HAP-1 (cell line): ENCODE measurements around the gene LRRC37A3.
"Not testable (repeated sequence)": the region's sequence is repeated elsewhere in the genome, so short reads cannot be mapped to it uniquely, and the experiment has no call there.

Experiments
- DNase-seq, 2 experiments: peaks; one replicate each; pipeline ENCODE4 v3.0.0-alpha.2; 2016 to 2020; ENCODE audit warnings: low spot score in 2 of 2
- H3K27me3 ChIP-seq: fragments of 250-450 bp; sonication (Bioruptor Pico); 2 replicates; pipeline ENCODE4 v1.5.1; 2020; ENCODE audit warnings: low read depth, mild to moderate bottlenecking, moderate library complexity
- H3K36me3 ChIP-seq: fragments of 250-450 bp; sonication (Bioruptor Pico); replicated peaks from 2 replicates; pipeline ENCODE4 v1.5.1; 2020; ENCODE audit warnings: mild to moderate bottlenecking
- H3K4me1 ChIP-seq: fragments of 250-450 bp; sonication (Bioruptor Pico); 2 replicates; pipeline ENCODE4 v1.5.1; 2020; ENCODE audit warnings: mild to moderate bottlenecking
- H3K4me3 ChIP-seq: fragments of 250-450 bp; sonication (Bioruptor Pico); 2 replicates; pipeline ENCODE4 v1.5.1; 2020; ENCODE audit warnings: mild to moderate bottlenecking, moderate library complexity
- H3K9me3 ChIP-seq: fragments of 250-450 bp; sonication (Bioruptor Pico); 2 replicates; pipeline ENCODE4 v1.5.1; 2020; ENCODE audit warnings: mild to moderate bottlenecking, moderate library complexity
- in situ Hi-C: fragments of 300-500 bp; cut with MboI; formaldehyde crosslinking; loops from 3 replicates; pipeline ENCODE4 v1.14.3; 2020; ENCODE audit warnings: low sequenced_read_pairs, inconsistent platforms, mixed read lengths

The LRRC37A3 gene

GRCh38 chr17:64936117-64936516 lies 16.8 kb upstream of the LRRC37A3 start:
- Histone ChIP-seq H3K36me3 (no peaks in the 10 kb centered on the region), H3K4me1 (no peaks in the 10 kb centered on the region), H3K9me3 (no peaks in the 10 kb centered on the region), H3K27me3 (no peaks in the 10 kb centered on the region), H3K4me3 (no peak overlapping the region)
- DNase-seq: no peak
- in situ Hi-C loops: no loop called here

GRCh38 chr17:64934284-64934778 lies 15.1 kb upstream of the LRRC37A3 start:
- DNase-seq, H3K36me3 ChIP-seq, H3K4me3 ChIP-seq, H3K9me3 ChIP-seq, H3K4me1 ChIP-seq, H3K27me3 ChIP-seq, in situ Hi-C loops: not testable (repeated sequence)

GRCh38 chr17:64932850-64933249 lies 13.6 kb upstream of the LRRC37A3 start:
- H3K4me3 ChIP-seq, DNase-seq, H3K4me1 ChIP-seq, H3K9me3 ChIP-seq, H3K27me3 ChIP-seq, H3K36me3 ChIP-seq, in situ Hi-C loops: not testable (repeated sequence)

GRCh38 chr17:64930374-64930773 lies 11.1 kb upstream of the LRRC37A3 start:
- H3K9me3 ChIP-seq, DNase-seq, H3K27me3 ChIP-seq, H3K4me1 ChIP-seq, H3K4me3 ChIP-seq, H3K36me3 ChIP-seq, in situ Hi-C loops: not testable (repeated sequence)

- H3K4me1 ChIP-seq, H3K36me3 ChIP-seq, DNase-seq, in situ Hi-C loops, H3K9me3 ChIP-seq, H3K4me3 ChIP-seq, H3K27me3 ChIP-seq: not testable (repeated sequence)
Observed at GRCh38 chr17:64929419-64930209, 10.3 kb upstream of the LRRC37A3 start.

GRCh38 chr17:64928701-64929100 lies 9.4 kb upstream of the LRRC37A3 start:
- H3K4me1 ChIP-seq, H3K27me3 ChIP-seq, H3K9me3 ChIP-seq, in situ Hi-C loops, H3K4me3 ChIP-seq, DNase-seq, H3K36me3 ChIP-seq: not testable (repeated sequence)

GRCh38 chr17:64927444-64927843 lies 8.2 kb upstream of the LRRC37A3 start:
- H3K4me1 ChIP-seq, H3K9me3 ChIP-seq, H3K4me3 ChIP-seq, in situ Hi-C loops, H3K36me3 ChIP-seq, H3K27me3 ChIP-seq: not testable (repeated sequence)
- DNase-seq: peak; percentile 29 to 81

- H3K27me3 ChIP-seq, H3K36me3 ChIP-seq, H3K4me3 ChIP-seq, H3K4me1 ChIP-seq, H3K9me3 ChIP-seq, DNase-seq, in situ Hi-C loops: not testable (repeated sequence)
Observed at GRCh38 chr17:64926430-64926829, 7.2 kb upstream of the LRRC37A3 start.

- H3K36me3 ChIP-seq, H3K27me3 ChIP-seq, H3K9me3 ChIP-seq, DNase-seq, in situ Hi-C loops, H3K4me1 ChIP-seq, H3K4me3 ChIP-seq: not testable (repeated sequence)
Observed at GRCh38 chr17:64925244-64925643, 6.0 kb upstream of the LRRC37A3 start.

GRCh38 chr17:64923051-64923568 lies 3.8 kb upstream of the LRRC37A3 start:
- H3K36me3 ChIP-seq, H3K4me1 ChIP-seq, DNase-seq, H3K4me3 ChIP-seq, H3K27me3 ChIP-seq, H3K9me3 ChIP-seq, in situ Hi-C loops: not testable (repeated sequence)

- DNase-seq: peak in 1 of 2 experiments; percentile 13
- Histone ChIP-seq H3K4me1 (peaks cover 9% of the 10 kb centered on the region), H3K4me3 (no peak overlapping the region), H3K36me3 (no peaks in the 10 kb centered on the region), H3K9me3 (peaks cover 4% of the 10 kb centered on the region; the same call in 1 of the 2 replicates), H3K27me3 (no peaks in the 10 kb centered on the region)
- in situ Hi-C loops: no loop called here
Observed at GRCh38 chr17:64920419-64921172, 1.3 kb upstream of the LRRC37A3 start.

GRCh38 chr17:64920026-64920418 lies 744 bp upstream of the LRRC37A3 start:
- in situ Hi-C loops: no loop called here
- Histone ChIP-seq H3K4me3 (peak overlapping the region; percentile 51), H3K4me1 (peaks cover 9% of the 10 kb centered on the region), H3K9me3 (peaks cover 4% of the 10 kb centered on the region; the same call in 1 of the 2 replicates), H3K36me3 (no peaks in the 10 kb centered on the region), H3K27me3 (no peaks in the 10 kb centered on the region)
- peak in 1 of 2 experiments; percentile 8 for DNase-seq

- in situ Hi-C loops, H3K27me3 ChIP-seq, H3K4me1 ChIP-seq, H3K36me3 ChIP-seq, H3K9me3 ChIP-seq: not testable (repeated sequence)
- peak overlapping the region; percentile 51 for H3K4me3 ChIP-seq
- DNase-seq: peak in 1 of 2 experiments; percentile 46
Observed at GRCh38 chr17:64918842-64919288, 413 bp downstream of the LRRC37A3 start.

GRCh38 chr17:64917540-64917939 lies 1.7 kb downstream of the LRRC37A3 start:
- H3K4me1 ChIP-seq, in situ Hi-C loops, H3K36me3 ChIP-seq, H3K27me3 ChIP-seq, H3K4me3 ChIP-seq, DNase-seq, H3K9me3 ChIP-seq: not testable (repeated sequence)
